Measurements from ENCODE around the gene PTPN2.
"Not testable (repeated sequence)": the region's sequence is repeated elsewhere in the genome, so short reads cannot be mapped to it uniquely, and the experiment has no call there.

PTPN2 gene

DNA sequence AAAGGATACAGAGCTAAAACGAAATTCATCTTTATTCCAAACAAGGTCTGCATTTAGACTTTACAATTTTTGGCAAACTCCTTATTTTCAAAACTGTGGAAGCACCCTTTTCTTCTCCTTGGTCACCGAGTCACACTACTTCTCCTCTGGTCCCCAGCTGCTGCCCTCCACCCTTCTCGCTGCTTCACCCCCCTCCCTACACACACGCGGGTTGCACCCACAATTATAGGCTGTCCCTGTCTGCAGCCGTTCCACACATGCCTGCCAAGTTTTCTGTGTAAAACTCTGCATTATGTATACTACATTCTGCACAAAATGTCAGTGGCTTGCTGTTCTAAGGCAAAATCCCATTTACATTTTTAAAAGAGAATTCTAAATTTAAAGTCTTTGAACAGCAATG is 63.5 kb downstream of the PTPN2 start:
- DNase-seq = no peak

DNA sequence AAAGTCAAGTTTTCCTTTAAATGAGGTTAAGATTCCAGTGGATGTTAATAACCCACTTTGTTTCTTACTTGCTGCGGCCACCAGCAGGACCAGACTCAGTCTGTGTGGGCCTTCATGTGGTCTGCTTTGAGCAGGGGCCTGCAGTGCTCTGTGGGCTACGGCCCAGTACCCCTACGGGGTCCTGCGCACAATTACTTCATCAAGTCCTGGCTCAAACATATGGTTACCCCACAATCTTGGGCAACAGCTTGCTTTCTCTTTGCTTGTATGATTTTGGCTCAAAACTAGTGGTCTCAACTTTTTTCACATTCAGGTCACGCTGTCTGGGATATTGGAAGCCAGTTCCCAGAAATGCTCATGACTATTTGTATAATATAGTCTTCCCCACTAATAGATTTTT is 64.2 kb downstream of the PTPN2 start:
- DNase-seq = no peak

DNA sequence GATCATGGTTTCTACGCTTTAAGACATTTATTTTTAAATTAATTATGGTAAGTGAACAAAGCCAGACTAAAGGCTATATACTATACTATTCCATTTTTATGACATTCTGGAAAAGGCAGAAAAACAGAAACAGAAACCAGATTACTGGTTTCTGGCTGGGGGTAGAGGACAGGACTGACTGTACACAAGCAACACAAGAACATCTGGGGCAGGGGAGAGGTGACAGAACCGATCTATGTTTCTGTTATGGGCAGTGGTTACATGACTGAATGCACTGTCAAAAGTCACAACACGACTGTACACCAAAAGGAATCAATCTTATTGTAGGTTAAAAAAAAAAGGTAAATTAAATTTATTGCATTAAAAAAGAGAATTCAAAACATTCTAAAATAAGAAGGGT is 64.7 kb downstream of the PTPN2 start:
- DNase-seq = no peak

- no peak for DNase-seq
Measured at GRCh38 chr18:12818243-12818642, 65.8 kb downstream of the PTPN2 start.

DNA sequence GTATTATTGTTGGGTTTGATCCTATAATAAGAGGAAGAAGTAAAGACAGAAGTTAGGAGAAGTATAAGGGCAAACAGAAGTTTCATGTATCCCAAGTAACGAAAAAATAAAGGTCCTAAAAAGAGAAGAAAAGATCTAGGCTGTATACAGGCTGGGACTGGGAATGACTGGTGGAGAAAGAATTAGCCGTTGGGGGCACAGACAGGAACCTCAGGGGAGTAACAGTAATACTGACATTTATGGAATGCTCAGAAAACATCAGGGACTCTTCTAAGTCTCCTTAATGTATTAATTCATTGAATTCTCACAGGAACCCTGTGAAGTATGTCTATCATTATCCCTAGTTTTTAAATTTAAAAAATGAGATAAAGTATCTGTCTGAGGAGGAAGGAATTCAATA is 67.6 kb downstream of the PTPN2 start:
- DNase-seq = no peak

DNA sequence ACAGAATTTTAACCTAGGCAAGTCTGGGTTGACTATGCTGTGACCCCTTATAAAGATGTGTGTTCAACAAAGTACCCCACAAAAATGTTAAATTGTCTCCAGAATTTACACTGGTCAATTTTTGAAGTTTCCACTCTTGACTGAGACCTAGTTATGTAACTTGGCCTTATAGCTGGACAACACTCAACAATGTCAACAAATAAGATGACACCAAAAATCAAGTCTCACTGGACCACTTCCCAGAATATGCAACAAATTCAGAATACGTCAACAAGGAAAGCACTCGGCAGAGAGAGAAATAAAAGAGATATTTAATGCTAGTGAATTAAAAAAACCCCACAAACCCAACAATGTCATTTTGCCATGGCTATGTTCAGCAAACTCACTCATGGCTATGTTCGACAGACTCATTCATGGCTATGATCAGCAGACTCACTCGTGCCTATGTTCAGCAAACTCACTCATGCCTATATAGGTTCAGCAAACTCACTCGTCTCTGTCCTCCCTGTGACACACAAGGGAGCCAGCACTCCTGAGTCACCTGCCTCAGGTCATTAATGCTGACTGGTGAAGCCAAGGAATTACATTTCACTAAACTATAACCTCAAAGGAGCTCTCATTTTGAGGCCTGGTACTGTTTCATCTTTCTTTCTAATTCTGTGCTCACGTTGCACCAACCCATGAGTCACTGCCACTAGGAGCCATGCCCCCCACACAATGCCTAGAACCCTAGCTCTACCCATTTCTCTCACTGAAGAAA is 72.7 kb downstream of the PTPN2 start:
- no peak for DNase-seq

- no peak for DNase-seq
Measured at GRCh38 chr18:12803069-12803936, 80.7 kb downstream of the PTPN2 start.

- DNase-seq = no peak
Measured at GRCh38 chr18:12802538-12802937, 81.5 kb downstream of the PTPN2 start.

GRCh38 chr18:12796448-12796847 is 87.6 kb downstream of the PTPN2 start:
- DNase-seq = no peak

- DNase-seq = no peak
Measured at GRCh38 chr18:12791610-12792009, 92.4 kb downstream of the PTPN2 start.

DNA sequence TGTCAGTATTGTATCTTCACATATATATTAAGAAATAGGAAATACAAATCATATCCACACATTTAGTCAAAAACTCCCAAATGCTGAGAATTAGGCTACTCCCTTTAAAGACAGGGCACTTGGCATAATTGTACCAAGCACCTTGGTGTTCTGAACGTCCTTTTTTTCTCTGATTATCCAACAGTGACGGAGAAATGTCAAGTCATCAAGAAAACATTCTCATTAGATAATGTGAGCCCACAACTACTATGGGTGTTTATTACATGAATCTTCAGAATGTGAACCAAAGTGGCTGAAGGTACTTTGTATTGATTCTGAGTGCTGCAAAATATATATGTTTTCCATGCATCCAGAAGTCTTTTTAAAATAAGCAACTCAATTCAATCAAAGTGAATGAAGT is 97.4 kb downstream of the PTPN2 start:
- DNase-seq = no peak

- no peak for DNase-seq
Measured at GRCh38 chr18:12783524-12783923, 100.5 kb downstream of the PTPN2 start.

- no peak for DNase-seq
Measured at GRCh38 chr18:12782521-12782920, 101.5 kb downstream of the PTPN2 start.

GRCh38 chr18:12779456-12779855 is 104.6 kb downstream of the PTPN2 start:
- DNase-seq = no peak

DNA sequence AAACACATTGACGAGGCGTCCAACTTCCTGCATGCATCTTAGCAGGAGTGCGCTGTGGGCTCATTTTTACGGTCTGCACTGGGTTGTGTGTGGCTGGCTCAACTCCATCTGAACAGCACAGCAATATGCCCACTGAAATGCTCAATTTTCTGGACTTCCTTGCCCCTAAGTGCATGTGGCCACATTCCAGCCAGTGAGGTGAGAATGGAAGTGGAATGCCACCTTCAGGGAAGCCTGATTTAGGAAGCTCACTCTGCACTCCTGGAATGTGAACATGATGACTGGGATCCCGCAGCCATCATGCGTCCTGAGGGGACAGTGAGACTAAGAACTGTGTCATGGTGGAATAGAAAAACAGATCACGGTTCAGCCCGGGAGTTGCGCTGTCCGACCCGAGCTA is 105.0 kb downstream of the PTPN2 start:
- DNase-seq = no peak

GRCh38 chr18:12777500-12777944 is 106.5 kb downstream of the PTPN2 start:
- no peak for DNase-seq

DNA sequence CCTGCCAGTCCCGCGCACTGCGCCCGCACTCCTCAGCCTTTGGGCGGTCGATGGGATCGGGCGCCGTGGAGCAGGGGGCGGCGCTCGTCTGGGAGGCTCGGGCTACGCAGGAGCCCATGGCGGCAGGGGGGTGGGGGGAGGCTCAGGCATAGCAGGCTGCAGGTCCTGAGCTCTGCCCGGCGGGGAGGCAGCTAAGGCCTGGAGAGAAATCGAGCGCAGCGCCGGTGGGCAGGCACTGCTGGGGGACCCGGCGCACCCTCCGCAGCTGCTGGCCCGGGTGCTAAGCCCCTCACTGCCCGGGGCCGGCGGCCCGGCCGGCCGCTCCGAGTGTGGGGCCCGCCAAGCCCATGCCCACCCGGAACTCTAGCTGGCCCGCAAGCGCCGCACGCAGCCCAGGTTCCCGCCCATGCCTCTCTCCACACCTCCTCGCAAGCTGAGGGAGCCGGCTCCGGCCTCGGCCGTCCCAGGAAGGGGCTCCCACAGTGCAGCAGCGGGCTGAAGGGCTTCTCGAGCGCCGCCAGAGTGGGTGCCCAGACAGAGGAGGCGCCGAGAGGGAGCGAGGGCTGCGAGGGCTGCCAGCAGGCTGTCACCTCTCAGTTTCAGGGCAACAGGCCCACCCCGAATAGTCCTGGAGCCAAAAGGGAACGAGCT is 107.1 kb downstream of the PTPN2 start:
- DNase-seq = no peak

GRCh38 chr18:12776415-12776814 is 107.6 kb downstream of the PTPN2 start:
- not testable (repeated sequence) for DNase-seq

DNA sequence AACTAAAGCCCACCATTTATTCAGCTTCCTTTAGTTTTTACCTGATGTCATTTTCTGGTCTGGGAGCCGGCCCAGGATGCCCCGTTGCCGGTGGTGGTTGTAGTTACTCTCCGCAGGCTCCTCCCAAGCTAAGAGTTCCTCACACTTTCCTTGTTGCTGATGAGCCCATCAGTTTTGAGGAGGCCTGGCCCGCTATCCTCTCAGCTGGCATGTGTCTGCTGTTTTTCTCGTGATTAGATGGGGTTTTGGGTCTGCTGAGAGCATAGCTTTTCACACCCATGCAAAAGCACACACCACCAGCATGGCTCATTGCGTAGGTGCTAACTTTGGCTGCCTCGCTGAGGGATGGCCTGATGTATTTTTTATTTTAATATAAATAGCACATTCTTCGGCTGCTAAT is 109.1 kb downstream of the PTPN2 start:
- no peak for DNase-seq

DNA sequence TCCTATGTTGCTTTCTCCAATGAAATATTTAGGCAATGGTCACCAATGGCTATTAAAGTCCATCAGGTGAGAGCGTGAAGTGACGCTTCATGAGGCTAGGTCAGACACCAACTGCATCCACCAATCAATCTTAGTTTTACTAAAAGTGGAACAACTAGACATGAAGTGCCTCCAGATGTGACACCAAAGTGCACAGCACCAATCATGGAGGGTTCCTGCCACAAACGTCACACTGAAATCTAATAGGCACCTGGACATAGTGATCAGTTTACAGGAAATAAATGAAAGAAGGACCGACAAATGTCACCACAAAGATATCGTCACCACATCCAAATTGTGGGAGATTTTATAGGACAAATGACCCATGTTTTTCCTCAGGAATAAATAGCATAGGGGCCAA is 110.7 kb downstream of the PTPN2 start:
- DNase-seq = no peak

GRCh38 chr18:12772111-12772510 is 111.9 kb downstream of the PTPN2 start:
- DNase-seq = no peak

DNA sequence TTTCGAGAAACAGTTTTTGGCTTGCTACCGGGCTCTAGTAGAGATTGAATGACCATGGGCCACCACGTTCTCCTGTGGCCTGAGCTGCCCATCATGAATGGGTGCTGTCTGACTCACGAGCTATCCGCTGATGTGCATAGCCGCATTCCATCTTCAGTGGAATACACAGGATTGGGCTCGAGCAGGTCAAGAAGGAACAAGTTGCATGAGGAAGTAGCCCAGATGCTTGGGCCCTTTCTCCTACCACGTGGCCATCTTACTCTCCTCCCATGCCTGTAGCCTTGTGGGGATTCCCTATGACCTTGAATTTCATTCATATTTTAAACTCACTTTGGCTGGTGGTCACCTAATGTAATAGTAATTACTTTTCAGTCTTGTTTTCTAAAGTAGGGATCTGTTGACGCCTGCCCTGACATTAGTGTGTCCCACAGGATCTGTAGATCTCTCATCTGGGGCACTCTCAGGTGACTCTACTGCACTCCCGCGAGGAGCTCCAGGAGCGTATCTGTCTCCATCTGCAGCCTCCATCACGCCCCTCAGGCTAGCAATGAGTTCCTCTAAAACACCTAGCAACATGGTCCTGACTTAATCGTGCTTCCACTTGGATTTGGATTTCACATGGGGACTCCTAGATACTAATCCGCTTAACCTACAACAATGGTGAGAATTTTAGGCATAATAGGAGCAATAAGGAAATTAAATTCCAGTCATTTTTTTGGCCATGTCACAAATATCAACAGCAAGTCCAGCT is 113.4 kb downstream of the PTPN2 start:
- DNase-seq = no peak
